Activated CD8-positive, alpha-beta memory T cell treated with anti-CD3 and anti-CD28 coated beads for 4 hours (primary cell): Measurements from ENCODE around the gene PPFIA4.

Source experiments
- DNase-seq, 2 donors: peaks; one replicate each; pipeline ENCODE4 v3.0.0-alpha.2; 2020; ENCODE audit warnings: low read depth in 2 of 2

Gene PPFIA4

GRCh38 chr1:203126866-203127665, 100.8 kb downstream of the PPFIA4 start:
- DNase-seq: no peak

- DNase-seq: no peak
Observed at GRCh38 chr1:203127666-203128430, 101.6 kb downstream of the PPFIA4 start, which contains the start of gene ADORA1. TSS of gene ADORA1 (plus strand) at chr1:203127726. CDS start at chr1:203128842, 1,116 bp downstream.

- no peak for DNase-seq
Observed at GRCh38 chr1:203128431-203128715, 102.1 kb downstream of the PPFIA4 start.
